HepG2 (cell line): Measurements from ENCODE around the gene EEPD1.

Experiments
- EZH2 ChIP-seq: conservative IDR thresholded peaks from 2 replicates; pipeline ENCODE4 v1.6.1; 2012; ENCODE audit warnings: mild to moderate bottlenecking, low read depth, low read length, moderate library complexity
- HCFC1 ChIP-seq: fragments of 150-350 bp; IDR thresholded peaks from 2 replicates; pipeline ENCODE4 v1.6.1; 2014; ENCODE audit warnings: low read depth, low read length
- MAZ ChIP-seq, 2 experiments: sonication (generic) in 1 of 2; formaldehyde crosslinking in 1 of 2; IDR thresholded peaks; 2 replicates each; pipeline versions ENCODE4 v1.5.0 to v1.6.1; 2012 to 2020; ENCODE audit warnings: low read depth in 2 of 2, mild to moderate bottlenecking in 2 of 2, borderline replicate concordance in 1 of 2, improper control_type of control experiment in 1 of 2, low read length in 1 of 2, missing genetic modification reagents in 1 of 2, moderate library complexity in 1 of 2
- POLR2A ChIP-seq, 2 experiments: IDR thresholded peaks; 2 replicates each; pipeline ENCODE4 v1.6.1; 2011; ENCODE audit warnings: low read depth in 2 of 2, low read length in 2 of 2, mild to moderate bottlenecking in 1 of 2, moderate library complexity in 1 of 2; ENCODE audit not compliant: insufficient read depth in 1 of 2
- ZNF20 ChIP-seq: sonication (generic); formaldehyde crosslinking; IDR thresholded peaks from 2 replicates; pipeline ENCODE4 v1.4.0; 2020; ENCODE audit warnings: mild to moderate bottlenecking, moderate library complexity, missing genetic modification reagents
- TF ChIP-seq, protein P1 (sequence below): sonication (generic); formaldehyde crosslinking; IDR thresholded peaks from 2 replicates; pipeline ENCODE4 v1.5.0; 2020; ENCODE audit warnings: mild to moderate bottlenecking, missing genetic modification reagents, moderate library complexity
- TF ChIP-seq, protein P2 (sequence below): sonication (generic); formaldehyde crosslinking; IDR thresholded peaks from 2 replicates; pipeline ENCODE4 v1.9.0; 2022; ENCODE audit warnings: missing genetic modification reagents, mild to moderate bottlenecking, borderline replicate concordance
- TF ChIP-seq, protein P3 (sequence below): sonication (generic); formaldehyde crosslinking; IDR thresholded peaks from 2 replicates; pipeline ENCODE4 v1.4.0; 2020; ENCODE audit warnings: mild to moderate bottlenecking, missing genetic modification reagents
- TF ChIP-seq, protein P4 (sequence below): IDR thresholded peaks from 2 replicates; pipeline ENCODE4 v1.6.1; 2016; ENCODE audit warnings: missing compliant biosample characterization, missing genetic modification reagents, borderline replicate concordance
- TF ChIP-seq, protein P5 (sequence below), 2 experiments: sonication (generic) in 1 of 2; formaldehyde crosslinking in 1 of 2; IDR thresholded peaks; 2 replicates each; pipeline versions ENCODE4 v1.5.1 to v1.6.1; 2011 to 2020; ENCODE audit warnings: borderline replicate concordance in 1 of 2, low read depth in 1 of 2, low read length in 1 of 2, mild to moderate bottlenecking in 1 of 2, missing genetic modification reagents in 1 of 2, moderate library complexity in 1 of 2
- TF ChIP-seq, protein P6 (sequence below): sonication (generic); formaldehyde crosslinking; IDR thresholded peaks from 2 replicates; pipeline ENCODE4 v1.4.0; 2020; ENCODE audit warnings: missing genetic modification reagents

DNA sequence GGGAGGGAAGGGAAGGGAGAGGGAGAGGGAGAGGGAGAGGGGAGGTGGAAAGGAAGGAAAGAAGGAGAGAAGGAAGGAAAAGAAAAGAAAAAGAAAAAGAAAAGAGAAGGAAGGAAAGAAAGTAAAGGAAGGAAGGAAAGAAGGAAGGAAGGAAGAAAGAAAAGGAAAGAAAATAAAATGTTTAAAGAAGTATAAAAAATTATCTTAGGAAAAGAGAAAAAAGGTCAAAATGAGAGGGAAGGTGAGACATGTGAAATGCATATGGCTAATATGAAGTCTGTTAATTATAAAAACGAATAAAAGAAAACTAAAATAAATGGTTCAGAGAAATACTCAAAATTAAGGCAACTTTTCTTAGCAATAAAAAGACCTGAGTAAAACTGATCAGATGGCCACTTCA, 190.5 kb downstream of the EEPD1 start:
- TF ChIP-seq, protein P1, sequence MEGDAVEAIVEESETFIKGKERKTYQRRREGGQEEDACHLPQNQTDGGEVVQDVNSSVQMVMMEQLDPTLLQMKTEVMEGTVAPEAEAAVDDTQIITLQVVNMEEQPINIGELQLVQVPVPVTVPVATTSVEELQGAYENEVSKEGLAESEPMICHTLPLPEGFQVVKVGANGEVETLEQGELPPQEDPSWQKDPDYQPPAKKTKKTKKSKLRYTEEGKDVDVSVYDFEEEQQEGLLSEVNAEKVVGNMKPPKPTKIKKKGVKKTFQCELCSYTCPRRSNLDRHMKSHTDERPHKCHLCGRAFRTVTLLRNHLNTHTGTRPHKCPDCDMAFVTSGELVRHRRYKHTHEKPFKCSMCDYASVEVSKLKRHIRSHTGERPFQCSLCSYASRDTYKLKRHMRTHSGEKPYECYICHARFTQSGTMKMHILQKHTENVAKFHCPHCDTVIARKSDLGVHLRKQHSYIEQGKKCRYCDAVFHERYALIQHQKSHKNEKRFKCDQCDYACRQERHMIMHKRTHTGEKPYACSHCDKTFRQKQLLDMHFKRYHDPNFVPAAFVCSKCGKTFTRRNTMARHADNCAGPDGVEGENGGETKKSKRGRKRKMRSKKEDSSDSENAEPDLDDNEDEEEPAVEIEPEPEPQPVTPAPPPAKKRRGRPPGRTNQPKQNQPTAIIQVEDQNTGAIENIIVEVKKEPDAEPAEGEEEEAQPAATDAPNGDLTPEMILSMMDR, result no peak
- no peak for TF ChIP-seq POLR2A (IDR thresholded peaks at IDR 0.05; ENCODE audit: insufficient read depth in 1 of 2, low read depth in 2 of 2, low read length in 2 of 2)
- TF ChIP-seq, protein P2, sequence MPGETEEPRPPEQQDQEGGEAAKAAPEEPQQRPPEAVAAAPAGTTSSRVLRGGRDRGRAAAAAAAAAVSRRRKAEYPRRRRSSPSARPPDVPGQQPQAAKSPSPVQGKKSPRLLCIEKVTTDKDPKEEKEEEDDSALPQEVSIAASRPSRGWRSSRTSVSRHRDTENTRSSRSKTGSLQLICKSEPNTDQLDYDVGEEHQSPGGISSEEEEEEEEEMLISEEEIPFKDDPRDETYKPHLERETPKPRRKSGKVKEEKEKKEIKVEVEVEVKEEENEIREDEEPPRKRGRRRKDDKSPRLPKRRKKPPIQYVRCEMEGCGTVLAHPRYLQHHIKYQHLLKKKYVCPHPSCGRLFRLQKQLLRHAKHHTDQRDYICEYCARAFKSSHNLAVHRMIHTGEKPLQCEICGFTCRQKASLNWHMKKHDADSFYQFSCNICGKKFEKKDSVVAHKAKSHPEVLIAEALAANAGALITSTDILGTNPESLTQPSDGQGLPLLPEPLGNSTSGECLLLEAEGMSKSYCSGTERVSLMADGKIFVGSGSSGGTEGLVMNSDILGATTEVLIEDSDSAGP (CRISPR knock-in tag), result no peak
- no peak for TF ChIP-seq MAZ (IDR thresholded peaks at IDR 0.05; ENCODE audit: borderline replicate concordance, low read depth, low read length)
- no peak for TF ChIP-seq MAZ (CRISPR knock-in tag; IDR thresholded peaks at IDR 0.05; ENCODE audit: low read depth)
- no peak for TF ChIP-seq HCFC1
- no peak for TF ChIP-seq EZH2
- no peak for TF ChIP-seq ZNF20 (CRISPR knock-in tag)
- TF ChIP-seq, protein P3, sequence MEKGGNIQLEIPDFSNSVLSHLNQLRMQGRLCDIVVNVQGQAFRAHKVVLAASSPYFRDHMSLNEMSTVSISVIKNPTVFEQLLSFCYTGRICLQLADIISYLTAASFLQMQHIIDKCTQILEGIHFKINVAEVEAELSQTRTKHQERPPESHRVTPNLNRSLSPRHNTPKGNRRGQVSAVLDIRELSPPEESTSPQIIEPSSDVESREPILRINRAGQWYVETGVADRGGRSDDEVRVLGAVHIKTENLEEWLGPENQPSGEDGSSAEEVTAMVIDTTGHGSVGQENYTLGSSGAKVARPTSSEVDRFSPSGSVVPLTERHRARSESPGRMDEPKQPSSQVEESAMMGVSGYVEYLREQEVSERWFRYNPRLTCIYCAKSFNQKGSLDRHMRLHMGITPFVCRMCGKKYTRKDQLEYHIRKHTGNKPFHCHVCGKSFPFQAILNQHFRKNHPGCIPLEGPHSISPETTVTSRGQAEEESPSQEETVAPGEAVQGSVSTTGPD (CRISPR knock-in tag), result no peak
- TF ChIP-seq, protein P4, sequence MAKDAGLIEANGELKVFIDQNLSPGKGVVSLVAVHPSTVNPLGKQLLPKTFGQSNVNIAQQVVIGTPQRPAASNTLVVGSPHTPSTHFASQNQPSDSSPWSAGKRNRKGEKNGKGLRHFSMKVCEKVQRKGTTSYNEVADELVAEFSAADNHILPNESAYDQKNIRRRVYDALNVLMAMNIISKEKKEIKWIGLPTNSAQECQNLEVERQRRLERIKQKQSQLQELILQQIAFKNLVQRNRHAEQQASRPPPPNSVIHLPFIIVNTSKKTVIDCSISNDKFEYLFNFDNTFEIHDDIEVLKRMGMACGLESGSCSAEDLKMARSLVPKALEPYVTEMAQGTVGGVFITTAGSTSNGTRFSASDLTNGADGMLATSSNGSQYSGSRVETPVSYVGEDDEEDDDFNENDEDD (CRISPR knock-in tag), result no peak
- TF ChIP-seq, protein P5, sequence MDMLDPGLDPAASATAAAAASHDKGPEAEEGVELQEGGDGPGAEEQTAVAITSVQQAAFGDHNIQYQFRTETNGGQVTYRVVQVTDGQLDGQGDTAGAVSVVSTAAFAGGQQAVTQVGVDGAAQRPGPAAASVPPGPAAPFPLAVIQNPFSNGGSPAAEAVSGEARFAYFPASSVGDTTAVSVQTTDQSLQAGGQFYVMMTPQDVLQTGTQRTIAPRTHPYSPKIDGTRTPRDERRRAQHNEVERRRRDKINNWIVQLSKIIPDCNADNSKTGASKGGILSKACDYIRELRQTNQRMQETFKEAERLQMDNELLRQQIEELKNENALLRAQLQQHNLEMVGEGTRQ (IDR thresholded peaks at IDR 0.05; ENCODE audit: low read depth, low read length), result no peak
- TF ChIP-seq, protein P5 (CRISPR knock-in tag; IDR thresholded peaks at IDR 0.05; ENCODE audit: borderline replicate concordance), result no peak
- TF ChIP-seq, protein P6, sequence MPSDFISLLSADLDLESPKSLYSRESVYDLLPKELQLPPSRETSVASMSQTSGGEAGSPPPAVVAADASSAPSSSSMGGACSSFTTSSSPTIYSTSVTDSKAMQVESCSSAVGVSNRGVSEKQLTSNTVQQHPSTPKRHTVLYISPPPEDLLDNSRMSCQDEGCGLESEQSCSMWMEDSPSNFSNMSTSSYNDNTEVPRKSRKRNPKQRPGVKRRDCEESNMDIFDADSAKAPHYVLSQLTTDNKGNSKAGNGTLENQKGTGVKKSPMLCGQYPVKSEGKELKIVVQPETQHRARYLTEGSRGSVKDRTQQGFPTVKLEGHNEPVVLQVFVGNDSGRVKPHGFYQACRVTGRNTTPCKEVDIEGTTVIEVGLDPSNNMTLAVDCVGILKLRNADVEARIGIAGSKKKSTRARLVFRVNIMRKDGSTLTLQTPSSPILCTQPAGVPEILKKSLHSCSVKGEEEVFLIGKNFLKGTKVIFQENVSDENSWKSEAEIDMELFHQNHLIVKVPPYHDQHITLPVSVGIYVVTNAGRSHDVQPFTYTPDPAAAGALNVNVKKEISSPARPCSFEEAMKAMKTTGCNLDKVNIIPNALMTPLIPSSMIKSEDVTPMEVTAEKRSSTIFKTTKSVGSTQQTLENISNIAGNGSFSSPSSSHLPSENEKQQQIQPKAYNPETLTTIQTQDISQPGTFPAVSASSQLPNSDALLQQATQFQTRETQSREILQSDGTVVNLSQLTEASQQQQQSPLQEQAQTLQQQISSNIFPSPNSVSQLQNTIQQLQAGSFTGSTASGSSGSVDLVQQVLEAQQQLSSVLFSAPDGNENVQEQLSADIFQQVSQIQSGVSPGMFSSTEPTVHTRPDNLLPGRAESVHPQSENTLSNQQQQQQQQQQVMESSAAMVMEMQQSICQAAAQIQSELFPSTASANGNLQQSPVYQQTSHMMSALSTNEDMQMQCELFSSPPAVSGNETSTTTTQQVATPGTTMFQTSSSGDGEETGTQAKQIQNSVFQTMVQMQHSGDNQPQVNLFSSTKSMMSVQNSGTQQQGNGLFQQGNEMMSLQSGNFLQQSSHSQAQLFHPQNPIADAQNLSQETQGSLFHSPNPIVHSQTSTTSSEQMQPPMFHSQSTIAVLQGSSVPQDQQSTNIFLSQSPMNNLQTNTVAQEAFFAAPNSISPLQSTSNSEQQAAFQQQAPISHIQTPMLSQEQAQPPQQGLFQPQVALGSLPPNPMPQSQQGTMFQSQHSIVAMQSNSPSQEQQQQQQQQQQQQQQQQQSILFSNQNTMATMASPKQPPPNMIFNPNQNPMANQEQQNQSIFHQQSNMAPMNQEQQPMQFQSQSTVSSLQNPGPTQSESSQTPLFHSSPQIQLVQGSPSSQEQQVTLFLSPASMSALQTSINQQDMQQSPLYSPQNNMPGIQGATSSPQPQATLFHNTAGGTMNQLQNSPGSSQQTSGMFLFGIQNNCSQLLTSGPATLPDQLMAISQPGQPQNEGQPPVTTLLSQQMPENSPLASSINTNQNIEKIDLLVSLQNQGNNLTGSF (CRISPR knock-in tag), result no peak
